B cell (primary cell): ENCODE results near the gene CEP55. TPM values are rescaled to one million over a fixed set of nuclear protein-coding genes. Genes with fewer than 3 reads are reported as not detected.

Source experiments
- ATAC-seq: fragments of 200-7000 bp; cut with Tn5 transposase; one replicate; pipeline ENCODE4 v1.10.0; 2021; ENCODE audit warnings: low read depth, mild to moderate bottlenecking, moderate number of reproducible peaks, moderate library complexity
- CTCF ChIA-PET: fragments of 350-600 bp; sonication (Branson Sonifier 250); formaldehyde crosslinking; loops from one replicate; lab custom pipeline; 2021; ENCODE audit warnings: antibody characterized with exemption, inconsistent platforms; lab: Charles Lee
- POLR2A ChIA-PET: fragments of 350-600 bp; sonication (Branson Sonifier 250); formaldehyde crosslinking; loops from one replicate; lab custom pipeline; 2021; ENCODE audit warnings: antibody characterized with exemption; lab: Charles Lee
- DNase-seq: peaks from one replicate; pipeline ENCODE4 v3.0.0; 2013
- H2AFZ ChIP-seq: 2 replicates; pipeline ENCODE4 v1.6.1; 2012; ENCODE audit warnings: mild to moderate bottlenecking, low read depth, low read length; ENCODE audit not compliant: insufficient read depth, poor library complexity, severe bottlenecking
- H3K27ac ChIP-seq, 2 donors: 1 replicate in 1 of 2; 2 replicates in 1 of 2; pipeline ENCODE4 v1.5.1; 2012 to 2013; ENCODE audit warnings: low read length in 2 of 2, mild to moderate bottlenecking in 2 of 2, moderate library complexity in 1 of 2
- H3K27me3 ChIP-seq, 4 experiments: fragments of 200-600 bp in 1 of 4; sonication (generic) in 1 of 4; replicated peaks in 1 of 4; 1 replicate in 2 of 4; 2 replicates in 2 of 4; pipeline versions ENCODE4 v1.6.1 to v1.7.0; 2013 to 2016; ENCODE audit warnings: low read length in 3 of 4, mild to moderate bottlenecking in 2 of 4, mixed read lengths in 1 of 4, moderate library complexity in 1 of 4; ENCODE audit not compliant: insufficient read depth in 4 of 4, control insufficient read depth in 3 of 4; ENCODE audit errors: control extremely low read depth in 1 of 4
- H3K36me3 ChIP-seq, 2 experiments: replicated peaks in 1 of 2; 1 replicate in 1 of 2; 2 replicates in 1 of 2; pipeline versions ENCODE4 v1.6.1 to v1.7.1; 2013; ENCODE audit warnings: low read length in 1 of 2; ENCODE audit not compliant: insufficient read depth in 2 of 2, control insufficient read depth in 1 of 2; ENCODE audit errors: control extremely low read depth in 1 of 2, extremely low read depth in 1 of 2
- H3K4me1 ChIP-seq, 2 donors: fragments of 200-600 bp in 1 of 2; sonication (generic) in 1 of 2; 1 replicate in 1 of 2; 2 replicates in 1 of 2; pipeline versions ENCODE4 v1.5.1 to v1.6.1; 2013 to 2017; ENCODE audit warnings: low read length in 2 of 2; ENCODE audit not compliant: control insufficient read depth in 2 of 2, insufficient read depth in 2 of 2
- H3K4me2 ChIP-seq: replicated peaks from 2 replicates; pipeline ENCODE3; 2012; ENCODE audit warnings: mild to moderate bottlenecking, low read depth, low read length; ENCODE audit not compliant: poor library complexity, severe bottlenecking
- H3K4me3 ChIP-seq, 5 experiments: fragments of 200-600 bp in 1 of 5; sonication (generic) in 1 of 5; 1 replicate in 3 of 5; 2 replicates in 2 of 5; pipeline versions ENCODE4 v1.5.1 to v1.7.0; 2011 to 2016; ENCODE audit warnings: low read length in 4 of 5, mild to moderate bottlenecking in 4 of 5, low read depth in 2 of 5, control low read depth in 1 of 5, moderate library complexity in 1 of 5; ENCODE audit not compliant: insufficient read depth in 1 of 5; ENCODE audit errors: control extremely low read depth in 1 of 5, extremely low read depth in 1 of 5
- H3K79me2 ChIP-seq: fragments of 200-600 bp; sonication (generic); one replicate; pipeline ENCODE4 v1.6.0; 2016; ENCODE audit warnings: low read length; ENCODE audit not compliant: control insufficient read depth, insufficient read depth
- H3K9ac ChIP-seq: fragments of 200-600 bp; sonication (generic); 2 replicates; pipeline ENCODE4 v1.6.1; 2017; ENCODE audit warnings: mild to moderate bottlenecking, low read length, moderate library complexity
- H3K9me3 ChIP-seq, 3 donors: one replicate each; pipeline versions ENCODE4 v1.6.1 to v1.7.1; 2013; ENCODE audit warnings: low read length in 2 of 3; ENCODE audit not compliant: control insufficient read depth in 2 of 3, insufficient read depth in 1 of 3; ENCODE audit errors: control extremely low read depth in 1 of 3
- H4K20me1 ChIP-seq: 2 replicates; pipeline ENCODE4 v1.6.0; 2012; ENCODE audit warnings: mild to moderate bottlenecking, low read length; ENCODE audit not compliant: insufficient read depth, control insufficient read depth, poor library complexity, severe bottlenecking
- H3K27ac Mint-ChIP-seq: one replicate; pipeline ENCODE4 v1.8.0; 2021; ENCODE audit warnings: mixed read lengths
- H3K27me3 Mint-ChIP-seq: one replicate; pipeline ENCODE4 v1.8.0; 2021; ENCODE audit warnings: mixed read lengths
- H3K4me1 Mint-ChIP-seq: one replicate; pipeline ENCODE4 v1.8.0; 2021; ENCODE audit warnings: mixed read lengths
- H3K4me3 Mint-ChIP-seq: one replicate; pipeline ENCODE4 v1.8.0; 2021; ENCODE audit warnings: mixed read lengths
- H3K9me3 Mint-ChIP-seq: one replicate; pipeline ENCODE4 v1.8.0; 2022; ENCODE audit warnings: mixed read lengths; ENCODE audit not compliant: insufficient read depth
- CTCF ChIP-seq: fragments of 200-600 bp; IDR thresholded peaks from one replicate; pipeline ENCODE4 v1.8.0; 2022; ENCODE audit warnings: antibody characterized with exemption, mild to moderate bottlenecking
- EZH2 ChIP-seq: IDR thresholded peaks from 2 replicates; pipeline ENCODE4 v1.6.1; 2012; ENCODE audit warnings: borderline replicate concordance, low read depth, mild to moderate bottlenecking, moderate library complexity, low read length; ENCODE audit not compliant: insufficient read depth, poor library complexity, severe bottlenecking
- WGBS: methylation state at CpG from one replicate; pipeline ENCODE4 v1.1.5; 2013; ENCODE audit warnings: missing lambda C conversion rate; ENCODE audit not compliant: insufficient coverage; 5-methylcytosine and 5-hydroxymethylcytosine counted together
- intact Hi-C: fragments of 100-400 bp; cut with micrococcal nuclease; formaldehyde crosslinking; loops from one replicate; pipeline ENCODE4 v1.10.0; 2022
- polyA plus RNA-seq: library from polyadenylated mRNA; depleted of rRNA; stranded (reverse); fragments of >200 nt; gene quantifications from 2 replicates; pipeline ENCODE4 v1.2.3, GENCODE V29; 2012
- total RNA-seq, 2 donors: library from RNA; stranded (reverse); fragments of 120-200 nt in 1 of 2; gene quantifications; 1 replicate in 1 of 2; 2 replicates in 1 of 2; pipeline versions ENCODE4 v1.2.3 to v1.2.4, GENCODE V29; 2013 to 2022

The CEP55 gene
- total and polyA plus RNA-seq, 2 donors (not counting 1 experiment from before 2014, with no cell fraction given): 0.12 to 0.27 TPM

DNA sequence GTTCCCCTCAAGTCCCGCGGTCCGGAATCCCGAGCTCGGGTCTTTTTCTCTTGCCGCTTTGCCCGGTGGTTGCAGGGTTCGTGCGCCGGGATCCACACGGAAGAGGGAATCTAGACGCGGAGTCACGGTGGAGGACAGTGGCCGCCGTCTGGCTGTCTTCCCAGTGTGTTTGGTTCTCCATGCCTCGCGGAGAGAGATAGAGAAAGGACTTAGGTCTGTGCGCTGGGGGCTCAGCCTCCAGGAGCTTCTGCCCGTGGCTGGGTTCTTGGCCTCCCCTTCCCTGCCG is 71.6 kb downstream of the CEP55 start:
- Histone ChIP-seq H3K4me3 (no peak overlapping the region), H3K9me3 (no peaks in the 10 kb centered on the region), H3K27ac (no peak overlapping the region), H3K79me2 (no peaks in the 10 kb centered on the region), H3K4me1 (no peaks in the 10 kb centered on the region), H2AFZ (no peak overlapping the region), H4K20me1 (no peaks in the 10 kb centered on the region), H3K27me3 (peaks cover 0 to 42% (median 8%) of the 10 kb centered on the region in 4 experiments), H3K9ac (no peak overlapping the region), H3K36me3 (no peaks in the 10 kb centered on the region), H3K4me2 (no peak overlapping the region)
- H3K27me3 Mint-ChIP-seq: peaks cover 75% of the 10 kb centered on the region
- H3K4me3 Mint-ChIP-seq: no peak overlapping the region
- POLR2A ChIA-PET: no interaction called here
- intact Hi-C loops: no loop called here
- H3K4me1 Mint-ChIP-seq: no peaks in the 10 kb centered on the region
- H3K27ac Mint-ChIP-seq: no peak overlapping the region
- DNase-seq: no peak
- CTCF ChIA-PET: interaction anchor here (1.0 to 1.8 kb wide), 2 partner anchors 10 to 13 kb away, joined by 3 to 4 read pairs; no protein-coding TSS in a partner anchor
- no peaks in the 10 kb centered on the region for H3K9me3 Mint-ChIP-seq
- WGBS: 30% methylated on average over 19 of the region's 21 CpGs
- ATAC-seq: no peak
- TF ChIP-seq CTCF: no peak
- no peak for TF ChIP-seq EZH2

DNA sequence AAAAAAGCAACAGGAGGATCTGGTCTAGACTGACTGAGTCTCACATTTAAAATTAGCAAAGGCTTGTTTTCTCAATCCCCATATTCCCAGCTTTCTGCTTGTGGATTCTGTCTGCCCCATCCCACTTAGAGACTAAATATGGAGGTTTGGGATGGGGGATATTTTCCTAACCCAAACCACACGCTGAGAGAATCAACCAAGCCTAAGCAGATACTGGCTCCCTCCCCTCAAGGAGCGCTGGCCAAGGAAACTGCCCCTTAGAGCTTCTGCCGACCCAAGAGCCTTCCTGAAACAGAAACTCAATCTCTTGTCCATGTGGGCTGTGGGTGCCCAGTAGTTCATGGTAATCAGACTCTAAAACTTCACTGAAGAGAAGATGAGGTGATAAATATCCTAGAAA is 74.0 kb downstream of the CEP55 start:
- Histone ChIP-seq H2AFZ (no peak overlapping the region), H3K9me3 (no peaks in the 10 kb centered on the region), H3K4me1 (no peaks in the 10 kb centered on the region), H3K79me2 (no peaks in the 10 kb centered on the region), H3K27me3 (peaks cover 0 to 40% (median 8%) of the 10 kb centered on the region in 4 experiments), H4K20me1 (no peaks in the 10 kb centered on the region), H3K9ac (no peak overlapping the region), H3K4me2 (no peak overlapping the region), H3K4me3 (no peak overlapping the region), H3K27ac (no peak overlapping the region), H3K36me3 (no peaks in the 10 kb centered on the region)
- TF ChIP-seq CTCF: no peak
- no peak for TF ChIP-seq EZH2
- Mint-ChIP-seq H3K4me3 (no peak overlapping the region), H3K27ac (no peak overlapping the region), H3K27me3 (peaks cover 72% of the 10 kb centered on the region), H3K4me1 (peaks cover 2% of the 10 kb centered on the region), H3K9me3 (no peaks in the 10 kb centered on the region)
- no peak for ATAC-seq
- ChIA-PET POLR2A (no interaction called here), CTCF (interaction anchor here (1.7 kb wide), 1 partner anchor 289 kb away, joined by 3 read pairs; no protein-coding TSS in a partner anchor)
- intact Hi-C loops: no loop called here
- whole genome bisulfite sequencing: no CpG with 5 or more reads among the region's 3 CpGs
- no peak for DNase-seq
